ENCODE measurements around the gene ASCL5. TPM values are rescaled to one million over a fixed set of nuclear protein-coding genes. Genes with fewer than 3 reads are reported as not detected.

The ASCL5 gene
- total and polyA plus RNA-seq, 10 of the 15 experiments (the other 5 are each of a cell fraction or from before 2014, with no cell fraction given): 0.04 TPM; not detected in 9

GRCh38 chr1:201096041-201096461, 30.9 kb downstream of the ASCL5 start (continued):
- no peak for TF ChIP-seq MLLT1 (IDR thresholded peaks at IDR 0.05)
- no peak for TF ChIP-seq POLR2AphosphoS2 (IDR thresholded peaks at IDR 0.05; ENCODE audit: low read depth, low read length)
- no peak for TF ChIP-seq SKIL (IDR thresholded peaks at IDR 0.05; ENCODE audit: low read depth, poor library complexity, severe bottlenecking)
- no peak for TF ChIP-seq MTA2 (IDR thresholded peaks at IDR 0.05; ENCODE audit: low read depth)
- TF ChIP-seq TBL1XR1 (IDR thresholded peaks at IDR 0.05; ENCODE audit: low read depth, low read length): no peak
- TF ChIP-seq PML (IDR thresholded peaks at IDR 0.05; ENCODE audit: low read length): no peak
- no peak for TF ChIP-seq RAD51 (IDR thresholded peaks at IDR 0.05)
- no peak for TF ChIP-seq NR2C2 (IDR thresholded peaks at IDR 0.05; ENCODE audit: borderline replicate concordance, control insufficient read depth, insufficient read length, low read depth)

- no TSS peak for BruUV-seq (replicated peaks)
- in situ Hi-C loops (cut with MboI): no loop called here
- ChIA-PET SMC1A (ENCODE audit: uncharacterized antibody, unreplicated experiment) (no interaction called here), CTCF (interaction anchor here (1.0 kb wide), 1 partner anchor 23 kb away, joined by 3 read pairs; no protein-coding TSS in a partner anchor), RAD21 (ENCODE audit: unreplicated experiment) (interaction anchor here (1.4 kb wide), 1 partner anchor 19 kb away, joined by 3 read pairs; no protein-coding TSS in a partner anchor), POLR2A (no interaction called here)
- Histone ChIP-seq H2AFZ (ENCODE audit: control insufficient read depth, low read depth, low read length) (no peak overlapping the region), H3K9ac (ENCODE audit: control insufficient read depth, insufficient read depth, low read length) (no peak overlapping the region), H3K4me2 (ENCODE audit: control insufficient read depth, insufficient read depth) (no peak overlapping the region), H3K27ac (ENCODE audit: control insufficient read depth, insufficient read depth) (no peak overlapping the region), H3K79me2 (ENCODE audit: control insufficient read depth, insufficient read depth, low read length) (no peaks in the 10 kb centered on the region), H3K4me3 (no peak overlapping the region), H3K36me3 (ENCODE audit: control insufficient read depth in 2 of 2, insufficient read depth in 2 of 2, low read length in 1 of 2) (no peaks in the 10 kb centered on the region), H3K4me1 (ENCODE audit: control insufficient read depth, insufficient read depth, low read length) (no peaks in the 10 kb centered on the region; the same call in 1 of the 2 replicates), H3K27me3 (replicated peaks in 1 of 2; ENCODE audit: control insufficient read depth in 2 of 2, insufficient read depth in 2 of 2, low read length in 1 of 2) (peaks cover 2% of the 10 kb centered on the region in 2 experiments; a peak in 3 of 4 replicates), H4K20me1 (ENCODE audit: control insufficient read depth, insufficient read depth) (no peaks in the 10 kb centered on the region), H3K9me3 (replicated peaks; ENCODE audit: control insufficient read depth, insufficient read depth, low read length) (no peaks in the 10 kb centered on the region)
- DNase-seq (ENCODE audit: low read depth, low spot score): no peak
- no peak for FAIRE-seq
- 13% methylated on average over 2 of the region's 2 CpGs for WGBS (ENCODE audit: insufficient coverage, insufficient replicate concordance, low lambda C conversion rate, missing lambda C conversion rate)
- TF ChIP-seq IRF5 (IDR thresholded peaks at IDR 0.05; ENCODE audit: borderline replicate concordance): no peak
- no peak for TF ChIP-seq BACH1 (IDR thresholded peaks at IDR 0.05; ENCODE audit: borderline replicate concordance)
- TF ChIP-seq TARDBP (IDR thresholded peaks at IDR 0.05; ENCODE audit: borderline replicate concordance): no peak
- no peak for TF ChIP-seq IKZF1 (conservative IDR thresholded peaks at IDR 0.05)
- no peak for TF ChIP-seq MLLT1 (IDR thresholded peaks at IDR 0.05)
- TF ChIP-seq CEBPB (IDR thresholded peaks at IDR 0.05; ENCODE audit: borderline replicate concordance in 1 of 2, low read depth in 2 of 2, low read length in 2 of 2): no peak
- TF ChIP-seq POLR2AphosphoS2 (IDR thresholded peaks at IDR 0.05; ENCODE audit: low read depth, low read length): no peak
- no peak for TF ChIP-seq TCF3 (IDR thresholded peaks at IDR 0.05; ENCODE audit: borderline replicate concordance, insufficient read depth, low read depth, low read length)
- TF ChIP-seq EGR1 (IDR thresholded peaks at IDR 0.05; ENCODE audit: borderline replicate concordance in 1 of 2, low read depth in 2 of 2, low read length in 2 of 2): no peak
- TF ChIP-seq EP300 (IDR thresholded peaks at IDR 0.05; ENCODE audit: borderline replicate concordance in 1 of 2, control insufficient read depth in 1 of 2, low read depth in 2 of 2, low read length in 2 of 2): no peak
- no peak for TF ChIP-seq TBL1XR1 (IDR thresholded peaks at IDR 0.05; ENCODE audit: low read depth, low read length)
- intact Hi-C loops (cut with micrococcal nuclease; ENCODE audit: unreplicated experiment): no loop called here
- ATAC-seq: no peak
These were observed 31.4 kb downstream of the ASCL5 start for GRCh38 chr1:201095581-201095980.
